Hepatocyte (in vitro differentiated cells): Measurements from ENCODE around the gene DNAJC21.

Source experiments
- EZH2 ChIP-seq: fragments of 200-600 bp; sonication (generic); IDR thresholded peaks from 2 replicates; pipeline ENCODE4 v1.6.1; 2016; ENCODE audit warnings: antibody characterized with exemption, mild to moderate bottlenecking, borderline replicate concordance
- TF ChIP-seq, protein P1 (sequence below): fragments of 200-600 bp; sonication (generic); IDR thresholded peaks from 2 replicates; pipeline ENCODE4 v1.5.1; 2016; ENCODE audit warnings: antibody characterized with exemption, mild to moderate bottlenecking; ENCODE audit not compliant: poor library complexity

DNA sequence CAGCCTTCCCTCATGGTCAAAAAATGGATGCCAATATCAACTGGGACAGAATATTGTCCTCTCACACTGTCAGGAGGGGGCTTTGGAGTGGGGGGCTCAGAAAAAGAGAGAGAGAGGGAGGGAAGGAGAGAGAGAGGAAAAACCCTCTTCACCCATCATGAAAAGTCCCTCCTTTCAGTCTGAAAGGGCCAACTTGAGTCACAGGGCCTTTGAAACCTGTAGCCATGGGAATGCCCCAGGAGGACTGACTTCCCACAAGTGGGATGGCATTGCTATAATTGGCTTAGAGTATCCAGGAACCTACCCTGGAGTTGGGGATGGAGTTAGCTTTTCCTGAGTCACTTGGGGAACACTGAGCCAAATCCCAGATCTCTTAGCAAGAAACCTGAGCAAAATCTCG lies 41.2 kb downstream of the DNAJC21 start:
- TF ChIP-seq, protein P1, sequence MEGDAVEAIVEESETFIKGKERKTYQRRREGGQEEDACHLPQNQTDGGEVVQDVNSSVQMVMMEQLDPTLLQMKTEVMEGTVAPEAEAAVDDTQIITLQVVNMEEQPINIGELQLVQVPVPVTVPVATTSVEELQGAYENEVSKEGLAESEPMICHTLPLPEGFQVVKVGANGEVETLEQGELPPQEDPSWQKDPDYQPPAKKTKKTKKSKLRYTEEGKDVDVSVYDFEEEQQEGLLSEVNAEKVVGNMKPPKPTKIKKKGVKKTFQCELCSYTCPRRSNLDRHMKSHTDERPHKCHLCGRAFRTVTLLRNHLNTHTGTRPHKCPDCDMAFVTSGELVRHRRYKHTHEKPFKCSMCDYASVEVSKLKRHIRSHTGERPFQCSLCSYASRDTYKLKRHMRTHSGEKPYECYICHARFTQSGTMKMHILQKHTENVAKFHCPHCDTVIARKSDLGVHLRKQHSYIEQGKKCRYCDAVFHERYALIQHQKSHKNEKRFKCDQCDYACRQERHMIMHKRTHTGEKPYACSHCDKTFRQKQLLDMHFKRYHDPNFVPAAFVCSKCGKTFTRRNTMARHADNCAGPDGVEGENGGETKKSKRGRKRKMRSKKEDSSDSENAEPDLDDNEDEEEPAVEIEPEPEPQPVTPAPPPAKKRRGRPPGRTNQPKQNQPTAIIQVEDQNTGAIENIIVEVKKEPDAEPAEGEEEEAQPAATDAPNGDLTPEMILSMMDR: no peak
- no peak for TF ChIP-seq EZH2
